ENCODE results near the gene RBPMS2. TPM values are rescaled to one million over a fixed set of nuclear protein-coding genes. Genes with fewer than 3 reads are reported as not detected.

Gene RBPMS2
- total RNA-seq, 1 experiment from 2014 or later: 0.16 TPM

- Mint-ChIP-seq H3K4me1 (ENCODE audit: insufficient read depth, unreplicated experiment) (peaks cover 5% of the 10 kb centered on the region), H3K9me3 (ENCODE audit: unreplicated experiment) (no peaks in the 10 kb centered on the region), H3K36me3 (ENCODE audit: insufficient read depth, unreplicated experiment) (no peaks in the 10 kb centered on the region), H3K4me3 (ENCODE audit: unreplicated experiment) (no peak overlapping the region), H3K27ac (ENCODE audit: low read depth, unreplicated experiment) (no peak overlapping the region), H3K27me3 (ENCODE audit: insufficient read depth, unreplicated experiment) (no peaks in the 10 kb centered on the region)
- ChIA-PET POLR2A (interaction anchor here (0.6 kb wide), 1 partner anchor 79 kb away, joined by 3 read pairs; no protein-coding TSS in a partner anchor), CTCF (interaction anchor here (0.6 to 5.6 kb wide), 2 partner anchors 19 to 72 kb away, joined by 3 to 45 read pairs; no protein-coding TSS in a partner anchor)
- no peak for TF ChIP-seq CTCF (IDR thresholded peaks at IDR 0.05; ENCODE audit: unreplicated experiment)
- no TSS peak for BruUV-seq (replicated peaks)
- DNase-seq (ENCODE audit: unreplicated experiment): no peak
- intact Hi-C loops (cut with micrococcal nuclease): loop anchor here (10.0 kb wide), 1 partner anchor 536 kb away; no protein-coding TSS in a partner anchor
These were observed 36.9 kb downstream of the RBPMS2 start for GRCh38 chr15:64738226-64739095.

GRCh38 chr15:64732156-64732860 is 43.1 kb downstream of the RBPMS2 start:
- Mint-ChIP-seq H3K36me3 (ENCODE audit: insufficient read depth, unreplicated experiment) (no peaks in the 10 kb centered on the region), H3K9me3 (ENCODE audit: unreplicated experiment) (no peaks in the 10 kb centered on the region), H3K27ac (ENCODE audit: low read depth, unreplicated experiment) (no peak overlapping the region), H3K4me3 (ENCODE audit: unreplicated experiment) (no peak overlapping the region), H3K27me3 (ENCODE audit: insufficient read depth, unreplicated experiment) (peaks cover 10% of the 10 kb centered on the region), H3K4me1 (ENCODE audit: insufficient read depth, unreplicated experiment) (peaks cover 16% of the 10 kb centered on the region)
- DNase-seq (ENCODE audit: unreplicated experiment): no peak
- no TSS peak for BruUV-seq (replicated peaks)
- ChIA-PET CTCF (interaction anchor here (0.5 to 11.0 kb wide), 20 partner anchors 9 to 548 kb away, joined by 3 to 274 read pairs (median 4); no protein-coding TSS in a partner anchor), POLR2A (interaction anchor here (0.6 to 1.2 kb wide), 3 partner anchors 38 to 117 kb away, joined by 3 read pairs; no protein-coding TSS in a partner anchor)
- intact Hi-C loops (cut with micrococcal nuclease): loop anchor here (5.0 to 10.0 kb wide), 2 partner anchors 300 to 542 kb away; no protein-coding TSS in a partner anchor
- no peak for TF ChIP-seq CTCF (IDR thresholded peaks at IDR 0.05; ENCODE audit: unreplicated experiment)

- DNase-seq (ENCODE audit: unreplicated experiment): no peak
- H3K36me3 Mint-ChIP-seq (ENCODE audit: insufficient read depth, unreplicated experiment): no peaks in the 10 kb centered on the region
- H3K27ac Mint-ChIP-seq (ENCODE audit: low read depth, unreplicated experiment): no peak overlapping the region
- intact Hi-C loops (cut with micrococcal nuclease): loop anchor here (1.0 to 10.0 kb wide), 3 partner anchors 79 to 543 kb away; no protein-coding TSS in a partner anchor
- H3K4me3 Mint-ChIP-seq (ENCODE audit: unreplicated experiment): no peak overlapping the region
- H3K27me3 Mint-ChIP-seq (ENCODE audit: insufficient read depth, unreplicated experiment): peaks cover 10% of the 10 kb centered on the region
- POLR2A ChIA-PET: interaction anchor here (0.7 to 1.4 kb wide), 3 partner anchors 78 to 117 kb away, joined by 3 to 5 read pairs (median 3); no protein-coding TSS in a partner anchor
- CTCF ChIA-PET: interaction anchor here (0.6 to 11.0 kb wide), 18 partner anchors 9 to 543 kb away, joined by 3 to 274 read pairs (median 4); no protein-coding TSS in a partner anchor
- H3K4me1 Mint-ChIP-seq (ENCODE audit: insufficient read depth, unreplicated experiment): peaks cover 16% of the 10 kb centered on the region
- TF ChIP-seq CTCF (IDR thresholded peaks at IDR 0.05; ENCODE audit: unreplicated experiment): no peak
- BruUV-seq (replicated peaks): no TSS peak
- no peaks in the 10 kb centered on the region for H3K9me3 Mint-ChIP-seq (ENCODE audit: unreplicated experiment)
These were observed 43.6 kb downstream of the RBPMS2 start for GRCh38 chr15:64731805-64732151.

Measured in MCF 10A (cell line).